Measurements from ENCODE around the gene TYR.
"Not testable (repeated sequence)": the region's sequence is repeated elsewhere in the genome, so short reads cannot be mapped to it uniquely, and the experiment has no call there.

TYR gene

GRCh38 chr11:89273220-89273619, 95.5 kb downstream of the TYR start:
- not testable (repeated sequence) for DNase-seq

GRCh38 chr11:89275966-89276365, 98.3 kb downstream of the TYR start:
- DNase-seq = no peak

DNA sequence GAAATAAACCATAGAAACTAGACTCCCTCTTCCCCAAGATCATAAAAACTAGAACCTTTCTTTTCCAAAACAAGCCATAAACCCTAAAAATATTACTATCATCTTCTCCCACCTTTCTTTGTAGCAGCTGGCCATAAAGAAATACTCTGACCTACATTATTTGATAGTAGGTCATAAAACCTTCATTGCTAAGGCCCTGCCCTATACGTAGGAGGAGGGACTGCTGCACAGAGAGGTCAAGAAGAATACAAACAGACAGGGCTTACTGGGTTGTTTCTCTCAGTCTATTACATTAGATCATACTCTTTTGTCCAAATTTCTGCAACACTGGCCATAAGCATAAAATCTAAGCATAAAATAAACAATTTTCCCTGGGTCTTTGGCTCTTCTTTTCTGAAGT, 101.5 kb downstream of the TYR start:
- no peak for DNase-seq

GRCh38 chr11:89281032-89281677, 103.5 kb downstream of the TYR start:
- DNase-seq = not testable (repeated sequence)

DNA sequence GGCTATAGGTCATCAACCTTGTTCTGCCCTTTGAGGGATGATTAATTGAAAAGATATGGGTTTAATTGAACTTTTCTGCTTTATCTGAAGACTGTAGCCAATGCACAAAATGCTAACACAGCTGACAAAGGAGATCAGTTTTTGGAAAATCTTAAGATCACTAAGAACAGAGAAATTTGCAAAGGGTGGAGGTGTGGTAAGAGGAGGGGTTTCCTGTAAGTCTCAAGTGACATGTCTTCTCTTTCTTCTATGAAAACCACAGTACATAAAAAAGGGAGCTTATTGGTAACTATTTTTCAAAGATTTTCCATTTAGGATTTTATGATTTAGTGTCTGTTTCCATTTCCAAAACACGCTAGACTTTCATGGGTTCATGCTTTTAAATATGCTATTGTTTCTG, 108.9 kb downstream of the TYR start:
- not testable (repeated sequence) for DNase-seq

DNA sequence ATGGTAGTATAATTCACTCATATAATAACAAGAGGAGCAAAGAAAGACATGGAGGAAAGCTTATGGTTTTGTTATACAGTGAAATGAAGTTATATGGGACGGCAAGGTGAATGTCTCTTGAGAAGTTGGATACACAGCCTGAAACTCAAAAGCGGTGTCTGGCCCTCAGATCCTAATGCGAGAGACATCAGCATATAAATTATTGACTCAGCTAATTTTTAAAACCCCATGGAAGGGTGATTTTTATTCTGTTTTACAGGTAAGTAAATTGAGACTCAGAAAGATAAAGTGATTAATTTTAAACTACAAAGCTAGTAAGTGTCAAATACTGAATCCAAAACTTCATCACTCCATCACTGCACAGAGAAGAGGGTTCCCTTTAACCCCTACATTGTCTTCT, 110.3 kb downstream of the TYR start:
- DNase-seq = not testable (repeated sequence)

DNA sequence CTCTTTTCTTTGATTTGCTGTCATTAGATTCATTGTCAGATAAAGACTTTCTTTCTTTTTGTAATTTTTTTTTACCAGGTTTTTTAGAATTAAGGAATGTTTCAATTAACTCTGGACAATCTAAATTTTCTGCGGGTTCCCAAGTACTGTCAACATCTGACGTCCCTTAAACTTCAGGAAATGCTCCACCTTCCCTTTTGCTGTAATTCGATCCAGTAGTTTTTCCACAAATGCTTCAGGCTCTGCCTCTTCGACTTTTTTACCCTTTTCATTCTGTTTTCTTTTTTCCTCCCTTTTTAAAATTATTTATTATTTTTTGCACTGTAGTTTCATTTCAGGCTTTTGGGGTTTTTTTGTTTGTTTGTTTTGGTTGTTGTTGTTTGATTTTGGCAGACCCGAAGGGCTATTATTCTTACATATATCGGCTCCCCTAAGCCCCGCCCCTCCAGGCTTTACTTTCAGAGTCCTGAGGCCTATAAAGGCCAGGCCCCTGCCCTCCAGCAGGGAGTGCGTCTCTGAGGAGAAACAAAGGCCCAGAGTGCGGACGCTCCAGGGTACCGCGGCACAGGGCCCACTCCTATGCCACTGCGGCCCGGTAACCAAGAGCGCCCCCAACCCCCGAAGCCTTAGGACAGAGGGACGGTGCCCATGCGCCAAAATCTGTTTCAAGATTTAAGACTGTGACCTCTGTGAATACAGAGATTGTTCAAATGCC, 116.4 kb downstream of the TYR start:
- no peak for DNase-seq

DNA sequence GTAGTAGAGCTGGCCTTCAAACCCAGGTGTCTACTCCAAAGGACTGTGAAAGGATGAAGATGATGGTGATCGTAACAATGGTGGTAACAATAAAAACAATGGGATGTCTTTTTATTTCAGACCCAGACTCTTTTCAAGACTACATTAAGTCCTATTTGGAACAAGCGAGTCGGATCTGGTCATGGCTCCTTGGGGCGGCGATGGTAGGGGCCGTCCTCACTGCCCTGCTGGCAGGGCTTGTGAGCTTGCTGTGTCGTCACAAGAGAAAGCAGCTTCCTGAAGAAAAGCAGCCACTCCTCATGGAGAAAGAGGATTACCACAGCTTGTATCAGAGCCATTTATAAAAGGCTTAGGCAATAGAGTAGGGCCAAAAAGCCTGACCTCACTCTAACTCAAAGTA, 117.3 kb downstream of the TYR start:
- not testable (repeated sequence) for DNase-seq

DNA sequence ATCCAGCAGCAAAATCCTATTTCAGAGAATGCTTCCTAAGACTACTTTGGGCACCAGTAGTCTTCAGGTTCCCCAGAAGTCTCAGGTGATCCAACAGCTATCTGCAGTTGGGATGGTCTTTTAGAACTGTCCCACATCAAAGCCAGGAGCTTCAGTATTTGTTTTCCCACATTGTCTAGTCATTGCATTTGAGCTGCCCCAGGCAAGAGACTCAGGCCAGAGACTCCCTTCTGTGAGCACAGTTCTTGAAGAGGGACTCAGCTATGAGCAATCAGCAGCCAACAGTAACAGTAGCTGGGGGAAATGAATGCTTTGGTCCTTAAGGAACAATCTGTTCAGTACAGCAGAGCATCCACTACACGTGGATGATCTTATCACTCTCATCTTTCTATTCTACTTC, 125.4 kb downstream of the TYR start:
- not testable (repeated sequence) for DNase-seq

- DNase-seq = not testable (repeated sequence)
Observed at GRCh38 chr11:89308272-89308671, 130.6 kb downstream of the TYR start.

DNA sequence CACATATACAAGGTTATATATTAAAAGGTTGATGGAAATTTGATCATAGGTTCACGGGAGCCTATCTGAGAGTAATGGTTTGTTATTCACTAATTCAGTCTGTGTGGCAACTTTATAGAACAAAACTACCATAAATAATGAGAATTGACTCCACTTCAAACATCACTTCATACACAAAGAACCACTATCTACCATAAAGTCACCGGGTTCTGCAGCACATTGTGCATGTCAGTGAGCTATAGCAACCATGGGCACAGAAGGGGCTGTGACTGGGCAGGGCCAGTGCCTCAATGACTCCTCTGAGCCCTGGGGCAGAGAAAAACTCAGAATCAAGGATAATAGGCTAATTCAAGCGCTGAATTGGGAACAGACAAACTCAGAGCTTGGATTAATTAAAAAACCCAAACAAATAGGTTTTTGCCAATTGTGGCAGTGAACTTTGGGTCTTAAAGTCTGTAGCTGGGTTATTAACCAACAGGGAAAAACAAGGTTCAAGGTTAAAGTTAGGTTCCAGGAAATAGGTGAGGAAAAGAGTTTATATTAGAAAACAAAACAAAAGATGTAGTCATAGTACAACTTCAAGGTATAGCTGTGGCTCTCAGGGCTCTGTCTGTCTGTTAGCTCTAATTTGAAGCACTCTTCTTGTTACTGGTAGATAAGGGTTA, 131.8 kb downstream of the TYR start:
- DNase-seq = not testable (repeated sequence)

- DNase-seq = not testable (repeated sequence)
Observed at GRCh38 chr11:89310607-89311006, 132.9 kb downstream of the TYR start.

DNA sequence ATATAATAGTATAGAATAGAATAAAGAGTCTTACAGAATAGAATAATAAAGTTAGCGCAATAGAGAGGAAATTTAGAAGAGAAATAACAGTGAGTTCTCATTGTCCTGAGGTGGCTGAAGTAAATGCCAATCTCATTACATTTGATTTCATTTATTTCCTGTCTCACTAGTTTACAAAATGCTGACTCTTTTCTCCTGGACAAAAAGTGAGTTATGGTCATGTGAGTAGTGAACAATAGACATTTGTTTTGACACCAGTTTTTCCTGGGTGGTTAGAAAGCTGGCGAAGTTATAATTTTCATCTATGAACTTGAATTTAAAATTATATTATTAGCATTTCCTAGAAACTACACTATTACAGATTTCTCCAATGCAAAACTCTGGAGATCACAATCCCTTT, 143.7 kb downstream of the TYR start:
- no peak for DNase-seq

- no peak for DNase-seq
Observed at GRCh38 chr11:89327885-89328284, 150.2 kb downstream of the TYR start.

DNA sequence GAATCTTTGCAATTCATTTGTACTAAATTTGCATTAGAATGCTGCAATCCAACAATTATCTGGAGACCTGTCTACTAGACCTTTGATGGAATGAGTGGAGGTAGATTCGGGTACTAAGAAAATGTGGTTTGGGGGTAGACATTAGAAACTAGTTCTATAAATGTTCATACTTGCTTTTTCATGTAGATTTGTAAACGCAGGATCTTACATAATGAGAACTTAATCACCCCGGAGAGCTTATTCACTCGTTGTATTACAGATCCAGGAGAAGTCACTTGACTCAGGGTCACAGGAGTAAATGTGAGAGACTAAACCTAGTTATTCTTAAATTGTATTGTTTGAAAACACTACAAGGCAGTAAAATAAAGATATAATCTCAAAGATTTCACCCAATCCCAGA, 154.3 kb downstream of the TYR start:
- not testable (repeated sequence) for DNase-seq

DNA sequence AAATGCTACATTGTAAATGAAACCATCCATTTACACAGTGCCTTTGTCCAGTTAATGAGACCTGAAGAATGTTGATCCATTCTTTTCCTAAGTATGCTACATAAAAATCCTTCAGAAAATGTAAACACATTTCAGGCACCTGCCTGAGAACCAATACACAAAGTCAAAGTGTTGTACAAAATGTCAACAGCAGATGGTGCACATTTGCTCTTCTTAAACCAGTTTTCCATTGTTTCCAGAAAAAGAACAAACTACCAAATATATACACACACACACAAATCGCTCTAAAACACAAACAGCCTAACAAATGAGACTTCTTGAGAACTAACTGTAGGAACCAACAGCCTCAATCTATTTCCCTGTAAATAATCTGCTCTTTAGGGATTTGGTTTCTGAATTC, 156.0 kb downstream of the TYR start:
- not testable (repeated sequence) for DNase-seq

DNA sequence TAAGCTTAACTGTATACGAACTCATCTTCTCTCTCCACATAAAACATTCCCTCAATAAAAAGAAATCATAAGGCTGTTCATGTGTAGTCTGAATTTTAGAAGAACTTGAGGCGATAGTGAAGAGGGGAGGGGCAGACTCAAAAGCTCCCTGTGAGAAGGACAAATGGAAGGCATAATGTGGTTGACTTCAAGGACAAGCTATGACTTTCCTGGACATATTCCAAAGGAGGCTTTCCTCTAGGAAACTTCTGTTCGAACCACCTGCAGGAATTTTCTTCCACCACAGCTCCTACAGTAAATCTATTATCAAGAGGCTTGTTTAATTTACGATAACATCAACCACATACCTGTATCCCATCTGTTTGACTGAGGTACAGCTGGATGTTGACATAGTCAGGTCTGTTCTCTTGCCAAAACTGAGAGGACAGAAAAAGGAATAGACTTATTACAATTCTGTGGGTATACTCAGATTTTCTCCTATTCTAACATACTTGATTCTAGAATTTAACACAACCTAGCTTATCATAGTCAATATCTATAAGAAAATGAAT, 159.5 kb downstream of the TYR start:
- not testable (repeated sequence) for DNase-seq

DNA sequence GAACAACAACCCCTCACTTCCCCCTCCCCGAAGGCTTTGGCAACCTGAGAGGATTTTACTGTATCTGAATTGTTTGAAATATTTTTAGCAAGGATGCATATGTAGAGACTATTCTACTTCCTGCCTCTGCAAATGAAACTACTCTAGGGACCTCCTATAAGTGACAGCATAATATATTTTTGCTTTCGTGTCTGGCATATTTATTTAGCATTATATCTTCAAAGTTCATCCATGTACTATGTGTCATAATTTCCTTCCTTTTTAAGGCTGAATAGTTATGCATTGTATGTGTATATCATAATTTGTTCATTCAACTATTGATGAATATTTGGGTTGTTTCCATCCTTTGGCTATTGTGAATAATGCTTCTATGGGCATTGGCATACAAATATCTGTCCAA, 160.4 kb downstream of the TYR start:
- DNase-seq = not testable (repeated sequence)

GRCh38 chr11:89340450-89340849, 162.8 kb downstream of the TYR start:
- DNase-seq = not testable (repeated sequence)

GRCh38 chr11:89342880-89343572, 165.4 kb downstream of the TYR start:
- DNase-seq = not testable (repeated sequence)

Measured in KG1 (cell line).